IMR-90 (cell line): ENCODE measurements around the gene KCNK10. TPM values are rescaled to one million over a fixed set of nuclear protein-coding genes. Genes with fewer than 3 reads are reported as not detected.

Experiments
- ATAC-seq: fragments of 200-7000 bp; cut with Tn5 transposase; 2 replicates; pipeline ENCODE4 v1.9.1; 2020; ENCODE audit warnings: low read depth, mild to moderate bottlenecking, moderate library complexity
- BruUV-seq: library from RNA; stranded (reverse); fragments of 400-500 nt; replicated peaks from 2 replicates; lab custom pipeline; 2021; lab: Mats Ljungman, UMichigan
- CTCF ChIA-PET: fragments of 300-600 bp; formaldehyde crosslinking; extraction: SDS; loops from one replicate; lab custom pipeline; 2021; ENCODE audit warnings: antibody characterized with exemption; lab: Yijun Ruan, JAX
- POLR2A ChIA-PET: fragments of 300-600 bp; sonication (Branson Sonifier 250); formaldehyde crosslinking; loops from one replicate; lab custom pipeline; 2022; ENCODE audit warnings: antibody characterized with exemption; ENCODE audit not compliant: unreplicated experiment; lab: Charles Lee
- DNase-seq: peaks from one replicate; pipeline ENCODE4 v3.0.0; 2013
- H2AFZ ChIP-seq: replicated peaks from 2 replicates; pipeline ENCODE3; 2013; ENCODE audit warnings: low read length, mild to moderate bottlenecking; ENCODE audit not compliant: poor library complexity
- H2AK5ac ChIP-seq: 2 replicates; pipeline ENCODE4 v1.6.1; 2013; ENCODE audit warnings: low read depth, low read length, inconsistent platforms
- H2AK9ac ChIP-seq: replicated peaks from 2 replicates; pipeline ENCODE3; 2013; ENCODE audit warnings: mild to moderate bottlenecking, low read depth, low read length, moderate library complexity; ENCODE audit not compliant: poor library complexity
- H2BK120ac ChIP-seq: 2 replicates; pipeline ENCODE4 v1.6.1; 2013; ENCODE audit warnings: low read depth, low read length, inconsistent platforms
- H2BK15ac ChIP-seq: 3 replicates; pipeline ENCODE4 v1.6.1; 2013; ENCODE audit warnings: low read depth, low read length, inconsistent platforms
- H2BK20ac ChIP-seq: 2 replicates; pipeline ENCODE4 v1.6.1; 2013; ENCODE audit warnings: low read depth, mild to moderate bottlenecking, inconsistent platforms, low read length, moderate library complexity
- H2BK5ac ChIP-seq: 2 replicates; pipeline ENCODE4 v1.6.1; 2013; ENCODE audit warnings: mild to moderate bottlenecking, low read depth, low read length, inconsistent platforms; ENCODE audit not compliant: poor library complexity, severe bottlenecking
- H3K14ac ChIP-seq: replicated peaks from 2 replicates; pipeline ENCODE4 v1.6.1; 2013; ENCODE audit warnings: low read depth, low read length, inconsistent platforms
- H3K18ac ChIP-seq: 2 replicates; pipeline ENCODE4 v1.6.1; 2013; ENCODE audit warnings: low read depth, low read length, control low read depth
- H3K23ac ChIP-seq: 2 replicates; pipeline ENCODE4 v1.6.1; 2013; ENCODE audit warnings: low read depth, low read length, inconsistent platforms
- H3K27ac ChIP-seq: 2 replicates; pipeline ENCODE4 v1.5.1; 2013; ENCODE audit warnings: mild to moderate bottlenecking, control low read depth, low read length; ENCODE audit not compliant: insufficient read depth
- H3K27me3 ChIP-seq: 2 replicates; pipeline ENCODE4 v1.6.1; 2013; ENCODE audit warnings: low read length; ENCODE audit not compliant: control insufficient read depth, insufficient read depth
- H3K36me3 ChIP-seq: 2 replicates; pipeline ENCODE4 v1.6.1; 2013; ENCODE audit warnings: low read length, mixed read lengths; ENCODE audit not compliant: control insufficient read depth, insufficient read depth
- H3K4ac ChIP-seq: 2 replicates; pipeline ENCODE4 v1.6.1; 2013; ENCODE audit warnings: low read depth, low read length, inconsistent platforms
- H3K4me1 ChIP-seq: 2 replicates; pipeline ENCODE4 v1.6.1; 2013; ENCODE audit warnings: low read length, mixed read lengths; ENCODE audit not compliant: control insufficient read depth, insufficient read depth
- H3K4me2 ChIP-seq: 2 replicates; pipeline ENCODE4 v1.6.1; 2013; ENCODE audit warnings: low read depth, mild to moderate bottlenecking, control low read depth, low read length, moderate library complexity
- H3K4me3 ChIP-seq: 2 replicates; pipeline ENCODE4 v1.5.1; 2013; ENCODE audit warnings: low read depth, mild to moderate bottlenecking, control low read depth, low read length, moderate library complexity; ENCODE audit not compliant: insufficient read depth
- H3K56ac ChIP-seq: 2 replicates; pipeline ENCODE4 v1.6.1; 2013; ENCODE audit warnings: low read length, inconsistent platforms; ENCODE audit not compliant: insufficient read depth; ENCODE audit errors: extremely low read depth
- H3K79me1 ChIP-seq, 2 experiments: 2 replicates each; pipeline ENCODE4 v1.6.1; 2013; ENCODE audit warnings: low read length in 2 of 2, inconsistent platforms in 1 of 2, low read depth in 1 of 2
- H3K9ac ChIP-seq: 2 replicates; pipeline ENCODE4 v1.6.1; 2013; ENCODE audit warnings: low read depth, low read length, control low read depth
- H3K9me1 ChIP-seq: 2 replicates; pipeline ENCODE4 v1.6.1; 2013; ENCODE audit warnings: low read length, inconsistent platforms; ENCODE audit not compliant: insufficient read depth
- H3K9me3 ChIP-seq: 2 replicates; pipeline ENCODE4 v1.6.1; 2013; ENCODE audit warnings: low read length; ENCODE audit not compliant: control insufficient read depth, insufficient read depth
- H4K20me1 ChIP-seq: 2 replicates; pipeline ENCODE4 v1.6.1; 2013; ENCODE audit warnings: low read length, inconsistent platforms; ENCODE audit not compliant: insufficient read depth
- H4K5ac ChIP-seq: 2 replicates; pipeline ENCODE4 v1.6.1; 2013; ENCODE audit warnings: mild to moderate bottlenecking, low read depth, low read length, control low read depth
- H4K8ac ChIP-seq, 2 experiments: 2 replicates each; pipeline ENCODE4 v1.6.1; 2013; ENCODE audit warnings: low read depth in 2 of 2, low read length in 2 of 2, control low read depth in 1 of 2, inconsistent platforms in 1 of 2
- H4K91ac ChIP-seq: 2 replicates; pipeline ENCODE4 v1.6.1; 2013; ENCODE audit warnings: low read depth, low read length, inconsistent platforms; ENCODE audit not compliant: insufficient read depth
- BHLHE40 ChIP-seq: fragments of 150-350 bp; IDR thresholded peaks from 2 replicates; pipeline ENCODE4 v1.6.1; 2016; ENCODE audit warnings: mild to moderate bottlenecking, low read depth, low read length
- CEBPB ChIP-seq: IDR thresholded peaks from 2 replicates; pipeline ENCODE4 v1.6.1; 2012; ENCODE audit warnings: low read depth, low read length, improper control_type of control experiment
- CHD1 ChIP-seq: IDR thresholded peaks from 2 replicates; pipeline ENCODE4 v1.6.1; 2012; ENCODE audit warnings: low read depth, low read length, improper control_type of control experiment
- FOS ChIP-seq: fragments of 150-350 bp; IDR thresholded peaks from 2 replicates; pipeline ENCODE4 v1.6.1; 2016; ENCODE audit warnings: low read depth, low read length
- MAFK ChIP-seq: IDR thresholded peaks from 2 replicates; pipeline ENCODE4 v1.6.1; 2012; ENCODE audit warnings: low read depth, low read length, improper control_type of control experiment
- MAZ ChIP-seq: IDR thresholded peaks from 2 replicates; pipeline ENCODE4 v1.6.1; 2012; ENCODE audit warnings: low read depth, mild to moderate bottlenecking, low read length, improper control_type of control experiment, moderate library complexity, borderline replicate concordance
- MXI1 ChIP-seq: IDR thresholded peaks from 2 replicates; pipeline ENCODE4 v1.6.1; 2012; ENCODE audit warnings: low read depth, mild to moderate bottlenecking, low read length, moderate library complexity, borderline replicate concordance
- NFE2L2 ChIP-seq: fragments of 150-350 bp; IDR thresholded peaks from 2 replicates; pipeline ENCODE4 v1.6.1; 2016; ENCODE audit warnings: low read depth, mild to moderate bottlenecking, low read length
- POLR2A ChIP-seq: IDR thresholded peaks from 2 replicates; pipeline ENCODE4 v1.6.1; 2012; ENCODE audit warnings: mild to moderate bottlenecking, low read depth, low read length
- RAD21 ChIP-seq: IDR thresholded peaks from 2 replicates; pipeline ENCODE4 v1.6.1; 2012; ENCODE audit warnings: low read length, improper control_type of control experiment
- RCOR1 ChIP-seq: IDR thresholded peaks from 2 replicates; pipeline ENCODE4 v1.6.1; 2012; ENCODE audit warnings: mild to moderate bottlenecking, low read length, improper control_type of control experiment; ENCODE audit not compliant: insufficient replicate concordance
- RFX5 ChIP-seq: IDR thresholded peaks from 2 replicates; pipeline ENCODE4 v1.8.0; 2012; ENCODE audit warnings: low read depth, mild to moderate bottlenecking, low read length, moderate library complexity
- SMC3 ChIP-seq: fragments of 150-350 bp; IDR thresholded peaks from 2 replicates; pipeline ENCODE4 v1.6.1; 2016; ENCODE audit warnings: low read depth, mild to moderate bottlenecking, antibody characterized with exemption, low read length, moderate library complexity
- whole genome bisulfite sequencing, 2 experiments: methylation state at CpG; one replicate each; pipeline versions ENCODE4 v1.1.5 to v1.1.7; 2013; ENCODE audit warnings: missing lambda C conversion rate in 2 of 2; ENCODE audit not compliant: insufficient read length in 1 of 2; ENCODE audit errors: extremely low coverage in 2 of 2; 5-methylcytosine and 5-hydroxymethylcytosine counted together
- dilution Hi-C: fragments of 300-500 bp; cut with HindIII; formaldehyde crosslinking; loops from one replicate; pipeline ENCODE4 v1.14.3; 2018; ENCODE audit warnings: low sequenced_read_pairs; ENCODE audit not compliant: unreplicated experiment
- in situ Hi-C: fragments of 300-500 bp; cut with MboI; formaldehyde crosslinking; loops from 3 replicates; pipeline ENCODE4 v1.14.3; 2019; ENCODE audit warnings: low sequenced_read_pairs, inconsistent platforms, mixed read lengths
- intact Hi-C: fragments of 100-400 bp; cut with micrococcal nuclease; formaldehyde crosslinking; loops from 2 replicates; pipeline ENCODE4 v1.10.0; 2022
- polyA plus RNA-seq, 3 experiments: library from polyadenylated mRNA; depleted of rRNA; stranded (reverse); fragments of >200 nt; gene quantifications; 2 replicates each; pipeline ENCODE4 v1.2.3, GENCODE V29; 2012; ENCODE audit warnings: low replicate concordance in 1 of 3
- total RNA-seq: library from RNA; depleted of rRNA; stranded (reverse); fragments of >200 nt; gene quantifications from 2 replicates; pipeline ENCODE4 v1.2.3, GENCODE V29; 2012
- TF ChIP-seq, protein P1 (sequence below): fragments of 150-350 bp; IDR thresholded peaks from 2 replicates; pipeline ENCODE4 v1.6.1; 2017; ENCODE audit warnings: mild to moderate bottlenecking, antibody characterized with exemption, low read length, low read depth
- TF ChIP-seq, protein P2 (sequence below): conservative IDR thresholded peaks from 2 replicates; pipeline ENCODE4 v1.5.1; 2012; ENCODE audit warnings: mild to moderate bottlenecking, low read depth, low read length, improper control_type of control experiment
- TF ChIP-seq, protein P3 (sequence below): fragments of 150-350 bp; IDR thresholded peaks from 2 replicates; pipeline ENCODE4 v1.6.1; 2016; ENCODE audit warnings: low read depth, mild to moderate bottlenecking, low read length, moderate library complexity, borderline replicate concordance

The KCNK10 gene
- total and polyA plus RNA-seq, 2 of the 4 experiments (the other 2 are of a cell fraction): not detected

DNA sequence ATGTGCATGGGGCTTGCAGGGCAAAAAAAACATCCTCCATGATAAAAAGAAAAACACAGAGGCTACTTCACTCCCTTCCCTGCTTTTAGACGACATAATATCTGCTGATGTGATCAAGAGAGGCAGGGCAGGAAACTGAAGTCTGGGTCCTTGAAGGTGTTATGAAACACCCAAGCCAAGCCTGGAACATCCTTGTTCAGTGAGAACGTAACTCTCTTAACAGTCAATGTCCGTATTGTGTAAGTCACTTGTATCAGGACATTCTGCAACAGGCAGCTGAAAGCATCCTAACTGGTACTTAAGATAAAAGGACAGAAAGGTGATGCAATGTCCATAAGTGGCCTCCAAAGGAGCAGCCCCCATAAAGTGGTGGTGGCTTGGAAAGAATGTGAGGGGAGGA is 20.0 kb downstream of the KCNK10 start:
- CTCF ChIA-PET: no interaction called here
- no peaks in the 10 kb centered on the region for H3K27me3 ChIP-seq
- no CpG with 5 or more reads among the region's 3 CpGs for WGBS, 2 experiments

More for the DNA sequence above, 20.0 kb downstream of the KCNK10 start:
- in situ Hi-C loops (no loop called here), dilution Hi-C loops (no loop called here), intact Hi-C loops (no loop called here)
- Histone ChIP-seq H3K23ac (no peak overlapping the region), H3K56ac (no peak overlapping the region), H2BK5ac (no peak overlapping the region), H3K4ac (no peak overlapping the region), H4K8ac (no peak overlapping the region), H3K79me1 (no peaks in the 10 kb centered on the region), H2BK120ac (no peak overlapping the region), H4K5ac (no peak overlapping the region), H4K20me1 (no peaks in the 10 kb centered on the region), H2AFZ (no peak overlapping the region), H3K27ac (no peak overlapping the region), H4K91ac (no peak overlapping the region), H2BK20ac (no peak overlapping the region), H2AK9ac (no peak overlapping the region), H2BK15ac (no peak overlapping the region), H3K9me1 (no peaks in the 10 kb centered on the region), H3K9me3 (no peaks in the 10 kb centered on the region), H3K36me3 (no peaks in the 10 kb centered on the region), H3K4me3 (no peak overlapping the region), H3K18ac (no peak overlapping the region), H2AK5ac (no peak overlapping the region), H3K14ac (no peak overlapping the region), H3K4me1 (no peaks in the 10 kb centered on the region), H3K4me2 (no peak overlapping the region), H3K9ac (no peak overlapping the region)
- POLR2A ChIA-PET: no interaction called here
- DNase-seq (no peak), ATAC-seq (no peak)
- BruUV-seq: no TSS peak
- TF ChIP-seq POLR2A: no peak
- TF ChIP-seq MAZ: no peak
- TF ChIP-seq, protein P1, sequence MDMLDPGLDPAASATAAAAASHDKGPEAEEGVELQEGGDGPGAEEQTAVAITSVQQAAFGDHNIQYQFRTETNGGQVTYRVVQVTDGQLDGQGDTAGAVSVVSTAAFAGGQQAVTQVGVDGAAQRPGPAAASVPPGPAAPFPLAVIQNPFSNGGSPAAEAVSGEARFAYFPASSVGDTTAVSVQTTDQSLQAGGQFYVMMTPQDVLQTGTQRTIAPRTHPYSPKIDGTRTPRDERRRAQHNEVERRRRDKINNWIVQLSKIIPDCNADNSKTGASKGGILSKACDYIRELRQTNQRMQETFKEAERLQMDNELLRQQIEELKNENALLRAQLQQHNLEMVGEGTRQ: no peak
- TF ChIP-seq, protein P2, sequence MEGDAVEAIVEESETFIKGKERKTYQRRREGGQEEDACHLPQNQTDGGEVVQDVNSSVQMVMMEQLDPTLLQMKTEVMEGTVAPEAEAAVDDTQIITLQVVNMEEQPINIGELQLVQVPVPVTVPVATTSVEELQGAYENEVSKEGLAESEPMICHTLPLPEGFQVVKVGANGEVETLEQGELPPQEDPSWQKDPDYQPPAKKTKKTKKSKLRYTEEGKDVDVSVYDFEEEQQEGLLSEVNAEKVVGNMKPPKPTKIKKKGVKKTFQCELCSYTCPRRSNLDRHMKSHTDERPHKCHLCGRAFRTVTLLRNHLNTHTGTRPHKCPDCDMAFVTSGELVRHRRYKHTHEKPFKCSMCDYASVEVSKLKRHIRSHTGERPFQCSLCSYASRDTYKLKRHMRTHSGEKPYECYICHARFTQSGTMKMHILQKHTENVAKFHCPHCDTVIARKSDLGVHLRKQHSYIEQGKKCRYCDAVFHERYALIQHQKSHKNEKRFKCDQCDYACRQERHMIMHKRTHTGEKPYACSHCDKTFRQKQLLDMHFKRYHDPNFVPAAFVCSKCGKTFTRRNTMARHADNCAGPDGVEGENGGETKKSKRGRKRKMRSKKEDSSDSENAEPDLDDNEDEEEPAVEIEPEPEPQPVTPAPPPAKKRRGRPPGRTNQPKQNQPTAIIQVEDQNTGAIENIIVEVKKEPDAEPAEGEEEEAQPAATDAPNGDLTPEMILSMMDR: no peak
- TF ChIP-seq MXI1: no peak
- TF ChIP-seq BHLHE40: no peak
- TF ChIP-seq CEBPB: no peak
- no peak for TF ChIP-seq RCOR1
- no peak for TF ChIP-seq CHD1
- no peak for TF ChIP-seq RAD21
- no peak for TF ChIP-seq NFE2L2
- TF ChIP-seq MAFK: no peak
- no peak for TF ChIP-seq SMC3
- TF ChIP-seq RFX5: no peak
- TF ChIP-seq, protein P3, sequence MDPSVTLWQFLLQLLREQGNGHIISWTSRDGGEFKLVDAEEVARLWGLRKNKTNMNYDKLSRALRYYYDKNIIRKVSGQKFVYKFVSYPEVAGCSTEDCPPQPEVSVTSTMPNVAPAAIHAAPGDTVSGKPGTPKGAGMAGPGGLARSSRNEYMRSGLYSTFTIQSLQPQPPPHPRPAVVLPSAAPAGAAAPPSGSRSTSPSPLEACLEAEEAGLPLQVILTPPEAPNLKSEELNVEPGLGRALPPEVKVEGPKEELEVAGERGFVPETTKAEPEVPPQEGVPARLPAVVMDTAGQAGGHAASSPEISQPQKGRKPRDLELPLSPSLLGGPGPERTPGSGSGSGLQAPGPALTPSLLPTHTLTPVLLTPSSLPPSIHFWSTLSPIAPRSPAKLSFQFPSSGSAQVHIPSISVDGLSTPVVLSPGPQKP: no peak
- TF ChIP-seq FOS: no peak
